A673 (cell line): ENCODE results near the gene TFAP2C. TPM values are rescaled to one million over a fixed set of nuclear protein-coding genes. Genes with fewer than 3 reads are reported as not detected.
"Not testable (repeated sequence)": the region's sequence is repeated elsewhere in the genome, so short reads cannot be mapped to it uniquely, and the experiment has no call there.

Experiments
- BruUV-seq: library from RNA; stranded (reverse); fragments of 400-500 nt; replicated peaks from 2 replicates; lab custom pipeline; 2021; lab: Mats Ljungman, UMichigan
- CTCF ChIA-PET: fragments of 300-600 bp; sonication (Branson Sonifier 250); formaldehyde crosslinking; loops from one replicate; lab custom pipeline; 2022; ENCODE audit warnings: antibody characterized with exemption; lab: Charles Lee
- POLR2A ChIA-PET: fragments of 300-600 bp; sonication (Branson Sonifier 250); formaldehyde crosslinking; loops from one replicate; lab custom pipeline; 2022; ENCODE audit warnings: antibody characterized with exemption; ENCODE audit not compliant: low non-redundant PET; lab: Charles Lee
- DNase-seq: peaks from one replicate; pipeline ENCODE4 v3.0.0-alpha.2; 2015; ENCODE audit warnings: low spot score
- H3K27ac ChIP-seq: fragments of 200-600 bp; sonication (generic); 2 replicates; pipeline ENCODE4 v1.5.1; 2016; ENCODE audit warnings: mixed run types, low read depth, mild to moderate bottlenecking, mixed read lengths, antibody characterized with exemption, low read length; ENCODE audit not compliant: poor library complexity, severe bottlenecking
- H3K27me3 ChIP-seq: fragments of 200-600 bp; sonication (generic); replicated peaks from 2 replicates; pipeline ENCODE4 v1.6.1; 2017; ENCODE audit warnings: mixed run types, low read depth, mild to moderate bottlenecking, mixed read lengths, antibody characterized with exemption, low read length; ENCODE audit not compliant: insufficient read depth, poor library complexity
- H3K36me3 ChIP-seq: fragments of 200-600 bp; sonication (generic); 2 replicates; pipeline ENCODE4 v1.6.1; 2016; ENCODE audit warnings: mixed run types, mild to moderate bottlenecking, mixed read lengths, antibody characterized with exemption, low read length; ENCODE audit not compliant: insufficient read depth, poor library complexity, severe bottlenecking
- H3K4me1 ChIP-seq: fragments of 200-600 bp; sonication (generic); 2 replicates; pipeline ENCODE4 v1.6.1; 2017; ENCODE audit warnings: mixed run types, mild to moderate bottlenecking, mixed read lengths, antibody characterized with exemption, low read length; ENCODE audit not compliant: insufficient read depth, poor library complexity, severe bottlenecking
- H3K4me3 ChIP-seq: fragments of 200-600 bp; sonication (generic); 2 replicates; pipeline ENCODE4 v1.5.1; 2016; ENCODE audit warnings: low read depth, mixed run types, mild to moderate bottlenecking, mixed read lengths, low read length; ENCODE audit not compliant: poor library complexity, severe bottlenecking
- H3K9me3 ChIP-seq: fragments of 200-600 bp; sonication (generic); 2 replicates; pipeline ENCODE4 v1.6.1; 2016; ENCODE audit warnings: mixed run types, low read depth, mild to moderate bottlenecking, mixed read lengths, antibody characterized with exemption, low read length; ENCODE audit not compliant: poor library complexity, severe bottlenecking
- EZH2 ChIP-seq: fragments of 200-600 bp; sonication (generic); IDR thresholded peaks from 2 replicates; pipeline ENCODE4 v1.6.1; 2017; ENCODE audit warnings: borderline replicate concordance, low read depth, mild to moderate bottlenecking, mixed read lengths, antibody characterized with exemption, low read length; ENCODE audit not compliant: poor library complexity, severe bottlenecking
- intact Hi-C: fragments of 100-400 bp; cut with micrococcal nuclease; formaldehyde crosslinking; loops from one replicate; pipeline ENCODE4 v1.10.0; 2022; ENCODE audit not compliant: unreplicated experiment
- total RNA-seq: library from RNA; stranded (reverse); gene quantifications from 2 replicates; pipeline ENCODE4 v1.2.3, GENCODE V29; 2021
- TF ChIP-seq, protein P1 (sequence below): fragments of 300-800, 200-600 bp; sonication (generic); conservative IDR thresholded peaks from 2 replicates; pipeline ENCODE4 v1.5.1; 2017; ENCODE audit warnings: low read depth, mild to moderate bottlenecking, antibody characterized with exemption, low read length, moderate library complexity, mixed read lengths

TFAP2C gene
- total RNA-seq, 1 experiment from 2014 or later = 0.11 TPM

GRCh38 chr20:56616716-56617115 lies 12.4 kb upstream of the TFAP2C start:
- DNase-seq = no peak
- H3K9me3 ChIP-seq = no peaks in the 10 kb centered on the region
- no peaks in the 10 kb centered on the region for H3K36me3 ChIP-seq
- CTCF ChIA-PET = no interaction called here
- H3K27ac ChIP-seq = no peak overlapping the region
- BruUV-seq = no TSS peak
- no peaks in the 10 kb centered on the region for H3K27me3 ChIP-seq
- intact Hi-C loops = no loop called here
- POLR2A ChIA-PET = no interaction called here
- H3K4me1 ChIP-seq = no peaks in the 10 kb centered on the region
- H3K4me3 ChIP-seq = no peak overlapping the region
- TF ChIP-seq EZH2 = no peak
- TF ChIP-seq, protein P1, sequence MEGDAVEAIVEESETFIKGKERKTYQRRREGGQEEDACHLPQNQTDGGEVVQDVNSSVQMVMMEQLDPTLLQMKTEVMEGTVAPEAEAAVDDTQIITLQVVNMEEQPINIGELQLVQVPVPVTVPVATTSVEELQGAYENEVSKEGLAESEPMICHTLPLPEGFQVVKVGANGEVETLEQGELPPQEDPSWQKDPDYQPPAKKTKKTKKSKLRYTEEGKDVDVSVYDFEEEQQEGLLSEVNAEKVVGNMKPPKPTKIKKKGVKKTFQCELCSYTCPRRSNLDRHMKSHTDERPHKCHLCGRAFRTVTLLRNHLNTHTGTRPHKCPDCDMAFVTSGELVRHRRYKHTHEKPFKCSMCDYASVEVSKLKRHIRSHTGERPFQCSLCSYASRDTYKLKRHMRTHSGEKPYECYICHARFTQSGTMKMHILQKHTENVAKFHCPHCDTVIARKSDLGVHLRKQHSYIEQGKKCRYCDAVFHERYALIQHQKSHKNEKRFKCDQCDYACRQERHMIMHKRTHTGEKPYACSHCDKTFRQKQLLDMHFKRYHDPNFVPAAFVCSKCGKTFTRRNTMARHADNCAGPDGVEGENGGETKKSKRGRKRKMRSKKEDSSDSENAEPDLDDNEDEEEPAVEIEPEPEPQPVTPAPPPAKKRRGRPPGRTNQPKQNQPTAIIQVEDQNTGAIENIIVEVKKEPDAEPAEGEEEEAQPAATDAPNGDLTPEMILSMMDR = no peak

GRCh38 chr20:56617489-56617888 lies 11.6 kb upstream of the TFAP2C start:
- POLR2A ChIA-PET = no interaction called here

GRCh38 chr20:56621730-56622129 lies 7.4 kb upstream of the TFAP2C start:
- Histone ChIP-seq H3K9me3 (no peaks in the 10 kb centered on the region), H3K36me3 (no peaks in the 10 kb centered on the region), H3K27me3 (peaks cover 27% of the 10 kb centered on the region), H3K4me3 (no peak overlapping the region), H3K27ac (no peak overlapping the region), H3K4me1 (no peaks in the 10 kb centered on the region)
- ChIA-PET CTCF (interaction anchor here (0.6 kb wide), 1 partner anchor 24 kb away, joined by 3 read pairs; no protein-coding TSS in a partner anchor), POLR2A (no interaction called here)
- DNase-seq = no peak
- TF ChIP-seq EZH2 = no peak
- TF ChIP-seq, protein P1 = no peak
- intact Hi-C loops = no loop called here
- BruUV-seq = no TSS peak

More at GRCh38 chr20:56617489-56617888, 11.6 kb upstream of the TFAP2C start:
- no peak for TF ChIP-seq EZH2
- TF ChIP-seq, protein P1 = no peak
- Histone ChIP-seq H3K4me3 (no peak overlapping the region), H3K27ac (no peak overlapping the region), H3K4me1 (no peaks in the 10 kb centered on the region), H3K9me3 (no peaks in the 10 kb centered on the region), H3K36me3 (no peaks in the 10 kb centered on the region), H3K27me3 (no peaks in the 10 kb centered on the region)
- BruUV-seq = no TSS peak
- CTCF ChIA-PET = no interaction called here
- intact Hi-C loops = no loop called here
- DNase-seq = no peak

DNA sequence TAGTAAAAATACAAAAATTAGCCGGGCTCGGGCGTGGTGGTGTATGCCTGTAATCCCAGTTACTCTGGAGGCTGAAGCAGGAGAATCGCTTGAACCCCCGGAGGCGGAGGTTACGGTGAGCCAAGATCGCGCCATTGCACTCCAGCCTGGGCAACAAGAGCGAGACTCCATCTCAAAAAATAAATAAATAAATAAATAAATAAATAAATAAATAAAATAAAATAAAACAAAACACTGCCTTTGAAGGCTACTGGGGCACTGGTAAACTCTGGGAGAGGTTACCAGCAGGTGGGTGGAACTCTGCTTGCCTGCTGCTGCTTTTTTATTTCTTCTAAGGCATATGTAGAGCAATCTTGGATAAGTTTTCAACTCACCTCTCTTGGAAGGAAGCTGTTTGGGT lies 5.2 kb upstream of the TFAP2C start:
- DNase-seq, H3K4me3 ChIP-seq, H3K4me1 ChIP-seq, POLR2A ChIA-PET, intact Hi-C loops, H3K27ac ChIP-seq, H3K9me3 ChIP-seq, BruUV-seq, CTCF ChIA-PET, H3K36me3 ChIP-seq: not testable (repeated sequence)
- H3K27me3 ChIP-seq = peaks cover 49% of the 10 kb centered on the region
